ENCODE results near the gene CCDC69. TPM values are rescaled to one million over a fixed set of nuclear protein-coding genes. Genes with fewer than 3 reads are reported as not detected.
A peak's percentile ranks its signal among the peaks of the same experiment; 100 is the strongest.

The CCDC69 gene
- total and polyA plus RNA-seq, 10 of the 15 experiments (the other 5 are each of a cell fraction or from before 2014, with no cell fraction given), result 13.5 to 106 (median 70.1) TPM

- intact Hi-C loops (cut with micrococcal nuclease; ENCODE audit: unreplicated experiment) (loop anchor here (1.0 to 5.0 kb wide), 3 partner anchors 9 to 74 kb away; no protein-coding TSS in a partner anchor), in situ Hi-C loops (cut with MboI) (no loop called here)
- WGBS (ENCODE audit: insufficient coverage, insufficient replicate concordance, low lambda C conversion rate, missing lambda C conversion rate), result 1% methylated on average over 4 of the region's 4 CpGs
- Histone ChIP-seq H3K36me3 (ENCODE audit: control insufficient read depth in 2 of 2, insufficient read depth in 2 of 2, low read length in 1 of 2) (peaks cover 0 to 2% of the 10 kb centered on the region in 2 experiments; a peak in 1 of 4 replicates), H3K9me3 (replicated peaks; ENCODE audit: control insufficient read depth, insufficient read depth, low read length) (no peaks in the 10 kb centered on the region), H3K27ac (ENCODE audit: control insufficient read depth, insufficient read depth) (peak overlapping the region; percentile 89), H3K79me2 (ENCODE audit: control insufficient read depth, insufficient read depth, low read length) (peaks cover 63% of the 10 kb centered on the region), H3K4me2 (ENCODE audit: control insufficient read depth, insufficient read depth) (peak overlapping the region; percentile 93), H2AFZ (ENCODE audit: control insufficient read depth, low read depth, low read length) (peak overlapping the region; percentile 55), H3K4me3 (peak overlapping the region; percentile 97), H3K4me1 (ENCODE audit: control insufficient read depth, insufficient read depth, low read length) (peaks cover 24% of the 10 kb centered on the region), H4K20me1 (ENCODE audit: control insufficient read depth, insufficient read depth) (no peaks in the 10 kb centered on the region), H3K27me3 (replicated peaks in 1 of 2; ENCODE audit: control insufficient read depth in 2 of 2, insufficient read depth in 2 of 2, low read length in 1 of 2) (no peaks in the 10 kb centered on the region), H3K9ac (ENCODE audit: control insufficient read depth, insufficient read depth, low read length) (peak overlapping the region; percentile 91)
- ATAC-seq (peak; percentile 78), FAIRE-seq (peak; percentile 81), DNase-seq (ENCODE audit: low read depth, low spot score) (no peak)
- ChIA-PET SMC1A (ENCODE audit: uncharacterized antibody, unreplicated experiment) (interaction anchor here (0.6 to 18.6 kb wide), 13 partner anchors 8 to 499 kb away, joined by 3 to 325 read pairs (median 5); partner anchors contain the start of gene GM2A), POLR2A (interaction anchor here (0.5 to 17.1 kb wide), 16 partner anchors 9 to 522 kb away, joined by 3 to 290 read pairs (median 4); partner anchors contain the start of genes ANXA6, GM2A, RBM22 and TNIP1), RAD21 (ENCODE audit: unreplicated experiment) (interaction anchor here (0.8 to 7.8 kb wide), 19 partner anchors 10 to 107 kb away, joined by 3 to 117 read pairs (median 6); partner anchors contain the start of genes ANXA6 and GM2A), CTCF (interaction anchor here (1.4 to 17.0 kb wide), 9 partner anchors 11 to 98 kb away, joined by 5 to 293 read pairs (median 10); partner anchors contain the start of gene GM2A)
- BruUV-seq (replicated peaks), result no TSS peak
- peak; percentile 28; the same call in 1 of the 2 replicates for TF ChIP-seq POLR2A (IDR thresholded peaks at IDR 0.05; ENCODE audit: low read depth, low read length)
- TF ChIP-seq ASH2L (IDR thresholded peaks at IDR 0.05; ENCODE audit: borderline replicate concordance, low read depth), result no peak
- TF ChIP-seq MEF2B (IDR thresholded peaks at IDR 0.05; ENCODE audit: partially characterized antibody, poor library complexity, severe bottlenecking), result peak; percentile 90
- no peak for TF ChIP-seq SPI1 (IDR thresholded peaks at IDR 0.05; ENCODE audit: borderline replicate concordance, insufficient read depth, low read depth, low read length)
- TF ChIP-seq ZNF687 (IDR thresholded peaks at IDR 0.05), result peak; percentile 91
- no peak for TF ChIP-seq NRF1 (conservative IDR thresholded peaks at IDR 0.05; ENCODE audit: low read depth, low read length)
- no peak for TF ChIP-seq ZBTB33 (IDR thresholded peaks at IDR 0.05)
- TF ChIP-seq SIX5 (IDR thresholded peaks at IDR 0.05; ENCODE audit: low read depth, low read length, severe bottlenecking), result no peak
- peak; percentile 51 to 69; a peak in 3 of 4 replicates for TF ChIP-seq IKZF2 (IDR thresholded peaks at IDR 0.05)
- TF ChIP-seq SUZ12 (IDR thresholded peaks at IDR 0.05; ENCODE audit: unreplicated experiment), result no peak
- TF ChIP-seq HDAC6 (IDR thresholded peaks at IDR 0.05; ENCODE audit: unreplicated experiment), result no peak
- TF ChIP-seq ZBTB4 (CRISPR knock-in tag; IDR thresholded peaks at IDR 0.05), result no peak
- TF ChIP-seq IKZF1 (conservative IDR thresholded peaks at IDR 0.05), result peak; percentile 64
Measured at GRCh38 chr5:151222790-151223446, 974 bp downstream of the CCDC69 start.

Measured in GM12878 (cell line).